Upper lobe of left lung (tissue), 6 donors: Measurements from ENCODE around the gene DIP2C. TPM values are rescaled to one million over a fixed set of nuclear protein-coding genes. Genes with fewer than 3 reads are reported as not detected.

Source experiments
- ATAC-seq, 2 donors: fragments of 200-7000 bp; cut with Tn5 transposase; one replicate each; pipeline ENCODE4 v1.9.1; 2022; ENCODE audit warnings: mild to moderate bottlenecking in 2 of 2, moderate library complexity in 2 of 2; ENCODE audit not compliant: low FRiP score in 2 of 2
- DNase-seq, 2 donors: peaks; one replicate each; pipeline ENCODE4 v3.0.0-alpha.2; 2019 to 2020
- H3K27ac ChIP-seq, 4 donors: fragments of 200-600 bp; sonication (generic); one replicate each; pipeline ENCODE4 v1.5.1; 2016 to 2019
- H3K27me3 ChIP-seq, 4 donors: fragments of 200-600 bp; sonication (generic); one replicate each; pipeline ENCODE4 v1.5.1; 2017 to 2019
- H3K36me3 ChIP-seq, 4 donors: fragments of 200-600 bp; sonication (generic); one replicate each; pipeline ENCODE4 v1.5.1; 2016 to 2019
- H3K4me1 ChIP-seq, 4 donors: fragments of 200-600 bp; sonication (generic); one replicate each; pipeline ENCODE4 v1.5.1; 2018 to 2019
- H3K4me3 ChIP-seq, 4 donors: fragments of 200-600 bp; sonication (generic); one replicate each; pipeline ENCODE4 v1.5.1; 2017 to 2019; ENCODE audit warnings: mild to moderate bottlenecking in 2 of 4, moderate library complexity in 1 of 4
- H3K9me3 ChIP-seq, 4 donors: fragments of 200-600 bp; sonication (generic); one replicate each; pipeline ENCODE4 v1.5.1; 2018 to 2019
- CTCF ChIP-seq, 6 experiments: fragments of 450-650 bp in 4 of 6; fragments of 200-600 bp in 2 of 6; sonication (generic) in 2 of 6; IDR thresholded peaks; one replicate each; pipeline ENCODE4 v1.5.1; 2016 to 2019; ENCODE audit warnings: antibody characterized with exemption in 6 of 6
- EP300 ChIP-seq, 4 donors: sonication (generic); formaldehyde crosslinking; IDR thresholded peaks; one replicate each; pipeline ENCODE4 v1.5.1; 2017; ENCODE audit warnings: antibody characterized with exemption in 4 of 4, control low read depth in 2 of 4
- POLR2A ChIP-seq, 4 donors: fragments of 450-650 bp; IDR thresholded peaks; one replicate each; pipeline ENCODE4 v1.5.1; 2016 to 2017; ENCODE audit warnings: antibody characterized with exemption in 4 of 4, mild to moderate bottlenecking in 2 of 4
- POLR2AphosphoS5 ChIP-seq, 2 donors: sonication (generic); formaldehyde crosslinking; IDR thresholded peaks; one replicate each; pipeline ENCODE4 v1.5.1; 2017; ENCODE audit warnings: antibody characterized with exemption in 2 of 2
- WGBS, 2 donors: methylation state at CpG; one replicate each; pipeline ENCODE4 v1.1.5; 2017 to 2018; 5-methylcytosine and 5-hydroxymethylcytosine counted together
- total RNA-seq, 6 donors: library from RNA; depleted of rRNA in 4 of 6; stranded (reverse); fragments of >200 nt in 4 of 6; gene quantifications; one replicate each; pipeline versions ENCODE4 v1.1.0 to v1.2.1, GENCODE V29; 2016 to 2021
- donor health status: DM: no; HTN: no; CAD: no; lungs with moderate emphysema.
- donor health status: DM: no; HTN: yes; CAD: no; lungs with severe emphysema.

The DIP2C gene
- total RNA-seq, 6 donors from 2014 or later, result 11.6 to 32.5 (median 14.7) TPM

DNA sequence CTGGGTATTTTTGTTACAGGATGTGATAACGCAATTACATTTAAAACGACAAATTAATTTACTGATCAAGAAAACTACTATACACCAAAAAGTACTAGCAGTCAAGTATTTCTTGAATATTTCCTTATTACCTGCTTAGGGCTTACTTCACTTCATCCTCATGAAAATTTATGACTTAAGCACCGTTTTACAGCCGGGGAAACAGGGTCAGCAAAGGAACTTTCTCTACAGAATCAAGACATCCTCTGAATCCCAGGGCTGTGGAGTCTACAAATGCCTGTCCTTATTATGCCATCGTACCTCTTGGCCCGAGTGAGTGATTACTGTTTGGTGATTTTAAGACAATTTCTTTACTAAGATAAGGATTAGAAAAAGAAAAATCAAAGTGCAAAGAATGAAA, 305.9 kb downstream of the DIP2C start:
- H3K36me3 ChIP-seq, result peaks cover 0 to 44% (median 11%) of the 10 kb centered on the region in 4 donors
- no peak overlapping the region for H3K27ac ChIP-seq
- no peaks in the 10 kb centered on the region for H3K27me3 ChIP-seq
- ATAC-seq (no peak), DNase-seq (no peak)
- WGBS, 2 donors, result 90 to 92% methylated on average over 6 of the region's 6 CpGs
- peaks cover 0 to 4% (median 0%) of the 10 kb centered on the region in 4 donors for H3K4me1 ChIP-seq
- no peak overlapping the region for H3K4me3 ChIP-seq
- TF ChIP-seq POLR2AphosphoS5 (IDR thresholded peaks at IDR 0.05) (no peak), EP300 (IDR thresholded peaks at IDR 0.05) (no peak), POLR2A (IDR thresholded peaks at IDR 0.05) (no peak), CTCF (IDR thresholded peaks at IDR 0.05) (no peak)
- no peaks in the 10 kb centered on the region for H3K9me3 ChIP-seq

- peaks cover 0 to 39% (median 11%) of the 10 kb centered on the region in 4 donors for H3K36me3 ChIP-seq
- TF ChIP-seq EP300 (IDR thresholded peaks at IDR 0.05) (no peak), POLR2AphosphoS5 (IDR thresholded peaks at IDR 0.05) (no peak), CTCF (IDR thresholded peaks at IDR 0.05) (no peak), POLR2A (IDR thresholded peaks at IDR 0.05) (no peak)
- no peak for DNase-seq
Observed at GRCh38 chr10:381805-382204, 307.7 kb downstream of the DIP2C start.

GRCh38 chr10:381346-381745, 308.1 kb downstream of the DIP2C start:
- ATAC-seq, result no peak
- peaks cover 0 to 39% (median 11%) of the 10 kb centered on the region in 4 donors for H3K36me3 ChIP-seq
- no peaks in the 10 kb centered on the region for H3K27me3 ChIP-seq
- H3K4me3 ChIP-seq, result no peak overlapping the region
- 90 to 97% methylated on average over 4 to 10 of the region's 10 CpGs for WGBS, 2 donors
- H3K27ac ChIP-seq, result no peak overlapping the region
- no peaks in the 10 kb centered on the region for H3K4me1 ChIP-seq
- H3K9me3 ChIP-seq, result no peaks in the 10 kb centered on the region
- no peak for TF ChIP-seq CTCF (IDR thresholded peaks at IDR 0.05)
- TF ChIP-seq POLR2AphosphoS5 (IDR thresholded peaks at IDR 0.05), result no peak
- TF ChIP-seq EP300 (IDR thresholded peaks at IDR 0.05), result no peak
- TF ChIP-seq POLR2A (IDR thresholded peaks at IDR 0.05), result no peak
- no peak for DNase-seq

More at GRCh38 chr10:381805-382204, 307.7 kb downstream of the DIP2C start:
- Histone ChIP-seq H3K27ac (no peak overlapping the region), H3K9me3 (no peaks in the 10 kb centered on the region), H3K4me1 (no peaks in the 10 kb centered on the region), H3K27me3 (no peaks in the 10 kb centered on the region), H3K4me3 (no peak overlapping the region)
- 81 to 86% methylated on average over 7 of the region's 7 CpGs for WGBS, 2 donors
- no peak for ATAC-seq

- no peak for TF ChIP-seq EP300 (IDR thresholded peaks at IDR 0.05)
- no peak for TF ChIP-seq POLR2A (IDR thresholded peaks at IDR 0.05)
- no peak for TF ChIP-seq CTCF (IDR thresholded peaks at IDR 0.05)
- no peak for TF ChIP-seq POLR2AphosphoS5 (IDR thresholded peaks at IDR 0.05)
- H3K9me3 ChIP-seq, result no peaks in the 10 kb centered on the region
- no peak overlapping the region for H3K27ac ChIP-seq
- DNase-seq (no peak), ATAC-seq (no peak)
- H3K4me3 ChIP-seq, result no peak overlapping the region
- H3K4me1 ChIP-seq, result no peaks in the 10 kb centered on the region
- peaks cover 0 to 44% (median 11%) of the 10 kb centered on the region in 4 donors for H3K36me3 ChIP-seq
- H3K27me3 ChIP-seq, result no peaks in the 10 kb centered on the region
- WGBS, 2 donors, result 88 to 89% methylated on average over 17 of the region's 17 CpGs
Observed at GRCh38 chr10:380313-380940, 309.0 kb downstream of the DIP2C start.
